NCI-H82 treated with DMSO at 0.1 percent for 48 hours (cell line): ENCODE measurements around the gene PTPN7.
"Not testable (repeated sequence)": the region's sequence is repeated elsewhere in the genome, so short reads cannot be mapped to it uniquely, and the experiment has no call there.

Experiments
- DNase-seq: peaks from one replicate; lab custom pipeline; 2025; ENCODE audit not compliant: unreplicated experiment; lab: John Stamatoyannopoulos, UW

The PTPN7 gene

DNA sequence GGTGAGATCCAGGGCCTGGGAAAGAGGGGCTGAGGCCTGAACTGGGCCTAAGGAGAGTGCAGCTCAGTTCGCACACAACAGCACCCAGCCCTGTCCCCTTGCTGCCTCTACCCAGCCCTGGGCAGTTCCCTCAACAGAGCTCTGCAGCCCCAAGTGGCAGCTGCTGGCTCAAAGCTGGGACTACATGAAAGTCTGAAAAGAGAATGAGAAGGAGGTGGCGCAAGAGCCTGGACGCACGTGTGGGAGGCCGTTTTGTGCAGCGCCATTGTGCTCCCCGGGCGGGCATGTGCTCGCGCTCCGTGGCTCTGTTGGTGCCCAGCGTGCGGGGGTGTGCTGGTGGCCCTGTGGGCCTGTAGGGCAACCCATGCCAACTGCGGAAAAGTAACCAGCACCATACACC, 27.4 kb downstream of the PTPN7 start:
- DNase-seq, result no peak

DNA sequence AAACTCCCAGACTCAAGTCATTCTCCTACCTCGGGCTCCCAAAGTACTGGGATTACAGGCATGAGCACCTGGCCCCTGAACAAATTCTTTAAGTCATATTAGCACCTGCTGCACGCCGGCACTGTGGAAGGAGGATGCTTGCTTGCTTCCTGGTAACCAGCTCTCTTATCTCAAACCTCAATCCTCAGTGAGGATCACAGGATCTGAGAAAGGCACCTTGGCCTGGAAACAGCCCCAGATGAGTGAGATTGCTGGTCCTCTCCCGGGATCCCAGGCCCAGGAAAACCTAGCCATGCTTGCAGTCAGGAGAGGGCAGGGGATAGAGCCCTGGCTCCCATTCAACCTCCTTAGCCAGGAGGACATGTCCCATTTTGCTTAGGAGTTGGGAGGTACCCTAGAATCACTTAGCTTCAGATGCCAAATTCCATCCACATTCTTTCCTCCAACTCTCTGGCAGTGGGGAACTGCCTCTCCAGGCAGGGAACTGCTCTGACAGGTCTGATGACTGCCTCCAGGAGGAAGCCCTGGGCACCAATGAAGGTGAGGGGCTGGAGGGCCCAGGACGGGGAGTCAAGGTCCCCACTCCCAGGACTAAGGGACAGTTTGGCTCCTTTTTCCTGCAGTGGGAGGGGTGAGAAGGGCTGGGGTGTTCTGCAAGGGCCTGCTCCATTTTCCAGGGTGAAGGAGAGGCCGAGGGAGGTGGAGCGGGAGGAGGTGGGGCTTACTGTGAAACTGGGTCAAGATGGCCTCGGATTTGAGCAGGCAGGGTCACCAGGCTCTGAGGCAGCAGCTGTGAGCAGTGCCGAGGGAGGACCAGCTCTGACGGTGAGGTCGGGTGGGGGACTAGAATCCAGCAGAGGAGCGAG, 28.2 kb downstream of the PTPN7 start:
- DNase-seq, result no peak

DNA sequence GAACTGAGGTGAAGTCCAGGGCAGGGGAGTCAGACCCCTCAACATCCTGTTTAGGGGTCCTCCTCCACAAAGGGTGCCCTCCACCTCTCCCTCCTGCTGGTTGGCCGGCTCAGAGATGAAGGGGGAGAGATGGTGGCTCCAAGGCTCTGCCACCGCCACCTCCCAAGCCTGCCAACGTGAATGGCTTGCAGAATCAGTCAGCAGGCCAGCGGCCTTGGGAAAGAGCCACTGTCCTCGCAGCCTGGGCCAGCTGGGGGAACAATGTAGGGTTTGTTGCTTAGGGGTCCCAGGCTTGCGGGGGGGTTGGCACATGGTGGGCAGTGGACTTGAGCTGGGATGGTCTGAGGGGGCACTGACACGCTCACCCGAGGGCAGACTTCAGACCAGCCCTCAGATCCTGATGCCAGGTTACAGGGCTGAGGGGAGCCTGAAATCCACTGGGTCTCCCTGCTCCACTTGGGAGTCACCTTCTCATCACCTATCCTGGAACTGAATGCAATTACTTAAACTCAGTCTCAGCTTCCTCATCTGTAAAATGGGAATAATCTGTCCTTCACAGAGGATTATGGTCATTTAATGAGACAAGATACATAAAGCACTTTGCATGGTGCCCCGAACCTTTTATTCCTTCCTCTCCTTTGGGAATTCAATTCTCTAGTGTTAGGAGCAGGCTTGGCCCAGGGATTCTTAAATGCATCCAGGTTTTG, 29.4 kb downstream of the PTPN7 start:
- no peak for DNase-seq

DNA sequence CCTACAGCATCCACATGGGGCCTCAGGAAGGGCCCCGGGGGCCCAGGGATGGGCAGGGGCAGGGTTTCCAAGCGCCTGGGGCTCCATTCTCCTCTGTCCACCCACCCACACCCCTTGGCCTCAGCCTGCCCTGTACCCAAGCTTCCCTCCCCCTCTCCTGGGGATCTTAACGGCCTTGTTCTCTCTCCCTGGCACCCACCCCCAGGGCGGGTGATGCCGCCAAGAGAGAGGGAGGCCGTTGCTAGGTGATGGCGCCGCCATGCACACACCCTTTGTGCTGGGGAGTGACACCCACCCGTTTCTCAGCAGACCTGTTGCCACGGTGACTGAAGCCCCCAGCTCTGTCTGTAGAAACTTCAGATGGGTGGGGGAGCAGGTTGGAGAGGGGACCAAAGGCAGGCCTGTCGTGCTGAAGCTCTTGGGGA, 30.1 kb downstream of the PTPN7 start:
- DNase-seq, result no peak

DNA sequence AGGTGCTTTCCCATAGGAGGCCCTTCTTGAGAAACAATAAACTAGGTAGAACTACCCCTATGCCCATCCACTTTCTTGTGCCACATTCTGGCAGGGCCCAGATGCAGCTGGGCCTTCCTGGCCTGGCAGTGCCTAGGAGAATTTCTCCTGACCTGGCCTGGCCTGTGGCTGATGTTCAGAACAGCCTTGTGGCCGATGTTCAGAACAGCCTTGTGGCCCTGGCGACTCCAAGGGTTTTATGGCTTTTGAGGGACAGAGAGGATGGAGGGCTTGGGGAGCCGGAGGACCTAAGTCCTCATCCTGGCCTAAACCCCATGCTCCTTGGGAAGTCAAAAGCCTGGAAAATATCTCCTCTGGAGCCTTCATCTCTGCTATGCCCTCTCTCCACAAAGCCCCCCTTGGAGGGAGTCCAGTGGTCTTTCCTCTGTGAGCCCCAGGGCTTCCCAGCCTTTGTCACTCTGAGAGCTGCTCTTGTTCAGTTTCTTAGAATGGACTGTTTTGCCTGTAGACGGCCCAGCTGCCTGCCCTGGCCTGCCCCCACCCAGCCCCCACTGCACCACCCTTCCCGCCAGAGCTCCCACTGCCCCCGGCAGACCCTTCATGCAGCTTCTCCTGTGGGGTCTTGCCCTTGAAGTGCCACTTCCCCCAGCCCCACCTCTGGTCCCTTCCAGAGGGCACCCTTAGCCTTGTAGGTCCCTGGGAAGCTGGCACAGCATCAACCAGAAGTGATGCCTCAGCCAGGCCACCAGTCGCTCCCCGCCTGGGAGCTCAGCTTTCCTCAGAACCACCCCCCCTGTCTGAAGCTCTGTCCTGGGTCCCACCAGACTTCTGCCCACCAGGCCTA, 30.7 kb downstream of the PTPN7 start:
- no peak for DNase-seq

DNA sequence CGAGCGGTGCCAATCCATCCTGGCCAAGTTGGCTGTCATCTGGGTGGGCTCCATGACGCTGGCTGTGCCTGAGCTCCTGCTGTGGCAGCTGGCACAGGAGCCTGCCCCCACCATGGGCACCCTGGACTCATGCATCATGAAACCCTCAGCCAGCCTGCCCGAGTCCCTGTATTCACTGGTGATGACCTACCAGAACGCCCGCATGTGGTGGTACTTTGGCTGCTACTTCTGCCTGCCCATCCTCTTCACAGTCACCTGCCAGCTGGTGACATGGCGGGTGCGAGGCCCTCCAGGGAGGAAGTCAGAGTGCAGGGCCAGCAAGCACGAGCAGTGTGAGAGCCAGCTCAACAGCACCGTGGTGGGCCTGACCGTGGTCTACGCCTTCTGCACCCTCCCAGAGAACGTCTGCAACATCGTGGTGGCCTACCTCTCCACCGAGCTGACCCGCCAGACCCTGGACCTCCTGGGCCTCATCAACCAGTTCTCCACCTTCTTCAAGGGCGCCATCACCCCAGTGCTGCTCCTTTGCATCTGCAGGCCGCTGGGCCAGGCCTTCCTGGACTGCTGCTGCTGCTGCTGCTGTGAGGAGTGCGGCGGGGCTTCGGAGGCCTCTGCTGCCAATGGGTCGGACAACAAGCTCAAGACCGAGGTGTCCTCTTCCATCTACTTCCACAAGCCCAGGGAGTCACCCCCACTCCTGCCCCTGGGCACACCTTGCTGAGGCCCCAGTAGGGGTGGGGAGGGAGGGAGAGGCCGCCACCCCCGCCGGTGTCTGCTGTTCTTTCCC, 32.4 kb downstream of the PTPN7 start:
- no peak for DNase-seq

DNA sequence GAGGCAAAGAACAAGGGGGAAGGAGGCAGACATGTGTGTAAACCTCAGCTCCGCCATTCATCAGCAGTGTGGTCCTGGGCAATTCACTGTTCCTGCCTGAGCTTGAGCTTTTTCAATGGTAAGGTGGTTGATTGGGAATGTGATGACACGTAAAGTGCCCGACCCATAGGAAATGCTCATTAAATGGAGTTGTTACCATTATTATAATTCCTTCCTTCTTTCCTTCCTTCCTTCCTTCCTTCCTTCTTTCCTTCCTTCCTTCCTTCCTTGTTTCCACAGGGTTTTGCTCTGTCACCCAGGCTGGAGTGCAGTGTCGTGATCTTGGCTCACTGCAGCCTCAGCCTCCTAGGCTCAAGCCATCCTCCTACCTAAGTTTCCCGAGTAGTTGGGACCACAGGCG, 33.3 kb downstream of the PTPN7 start:
- no peak for DNase-seq

DNA sequence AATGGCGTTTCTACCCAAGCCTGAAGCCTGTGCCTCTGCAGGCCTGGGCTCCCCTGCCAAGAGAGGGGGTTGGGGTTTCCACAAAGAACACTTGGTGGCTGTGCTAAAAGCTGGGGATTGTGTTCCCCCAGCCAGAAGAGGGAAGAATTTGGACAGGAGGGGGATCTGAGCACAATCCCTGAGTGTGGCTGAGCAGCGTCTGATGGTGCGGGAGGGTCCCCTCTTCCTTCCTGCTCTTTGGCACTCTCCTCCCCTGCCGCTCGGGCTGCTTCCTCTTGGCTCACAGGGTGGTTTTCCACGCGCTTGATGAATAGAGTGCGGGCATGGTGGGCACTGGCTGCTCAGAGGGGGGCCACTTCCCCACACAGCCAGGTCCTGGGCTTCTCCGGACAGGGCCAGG, 34.0 kb downstream of the PTPN7 start:
- no peak for DNase-seq

DNA sequence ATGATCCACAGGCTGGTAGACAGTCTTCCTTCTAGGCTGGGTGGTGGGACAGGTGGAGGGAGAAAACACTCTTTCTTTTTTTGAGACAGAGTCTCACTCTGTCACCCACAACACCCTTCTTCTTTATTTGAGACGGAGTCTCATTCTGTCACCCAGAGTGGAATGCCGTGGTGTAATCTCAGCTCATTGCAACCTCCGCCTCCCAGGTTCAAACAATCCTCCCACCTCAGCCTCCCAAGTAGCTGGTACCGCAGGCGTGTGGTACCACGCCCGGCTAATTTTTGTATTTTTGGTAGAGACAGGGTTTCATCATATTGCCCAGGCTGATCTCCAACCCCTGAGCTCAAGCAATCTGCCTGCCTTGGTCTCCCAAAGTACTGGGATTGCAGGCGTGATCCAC, 34.8 kb downstream of the PTPN7 start:
- DNase-seq, result no peak

DNA sequence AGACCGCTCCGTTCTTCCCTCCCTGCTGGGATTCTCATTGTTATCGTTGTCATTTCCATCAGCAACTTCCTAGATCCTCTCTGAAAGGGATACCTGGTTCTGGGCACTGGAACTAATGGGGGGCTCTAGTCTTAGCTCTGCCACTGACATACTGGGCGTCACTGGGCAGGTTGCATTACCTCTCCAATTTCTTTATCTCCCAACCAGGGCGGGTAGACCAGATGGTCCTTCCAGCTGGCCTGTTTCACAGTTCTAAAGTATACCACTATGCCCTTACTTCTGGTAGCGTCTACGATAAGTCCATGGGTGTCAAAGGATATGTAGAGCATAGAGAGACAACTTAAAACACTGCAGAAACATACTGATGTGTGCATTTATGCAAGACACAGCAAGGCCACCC, 36.3 kb downstream of the PTPN7 start:
- no peak for DNase-seq

DNA sequence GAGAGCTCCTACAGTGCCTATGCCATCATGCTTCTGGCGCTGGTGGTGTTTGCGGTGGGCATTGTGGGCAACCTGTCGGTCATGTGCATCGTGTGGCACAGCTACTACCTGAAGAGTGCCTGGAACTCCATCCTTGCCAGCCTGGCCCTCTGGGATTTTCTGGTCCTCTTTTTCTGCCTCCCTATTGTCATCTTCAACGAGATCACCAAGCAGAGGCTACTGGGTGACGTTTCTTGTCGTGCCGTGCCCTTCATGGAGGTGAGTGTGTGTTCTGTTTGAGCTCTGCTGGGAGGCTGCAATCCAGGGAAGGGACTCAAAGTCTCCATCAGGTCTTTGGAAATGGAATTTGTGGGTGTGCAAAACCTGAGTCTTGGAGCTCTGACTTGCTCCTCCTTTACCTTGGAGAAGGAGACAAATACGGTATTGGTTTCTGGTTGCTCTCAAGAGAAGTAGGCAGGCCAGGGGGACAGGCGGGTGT, 37.0 kb downstream of the PTPN7 start:
- DNase-seq, result no peak

DNA sequence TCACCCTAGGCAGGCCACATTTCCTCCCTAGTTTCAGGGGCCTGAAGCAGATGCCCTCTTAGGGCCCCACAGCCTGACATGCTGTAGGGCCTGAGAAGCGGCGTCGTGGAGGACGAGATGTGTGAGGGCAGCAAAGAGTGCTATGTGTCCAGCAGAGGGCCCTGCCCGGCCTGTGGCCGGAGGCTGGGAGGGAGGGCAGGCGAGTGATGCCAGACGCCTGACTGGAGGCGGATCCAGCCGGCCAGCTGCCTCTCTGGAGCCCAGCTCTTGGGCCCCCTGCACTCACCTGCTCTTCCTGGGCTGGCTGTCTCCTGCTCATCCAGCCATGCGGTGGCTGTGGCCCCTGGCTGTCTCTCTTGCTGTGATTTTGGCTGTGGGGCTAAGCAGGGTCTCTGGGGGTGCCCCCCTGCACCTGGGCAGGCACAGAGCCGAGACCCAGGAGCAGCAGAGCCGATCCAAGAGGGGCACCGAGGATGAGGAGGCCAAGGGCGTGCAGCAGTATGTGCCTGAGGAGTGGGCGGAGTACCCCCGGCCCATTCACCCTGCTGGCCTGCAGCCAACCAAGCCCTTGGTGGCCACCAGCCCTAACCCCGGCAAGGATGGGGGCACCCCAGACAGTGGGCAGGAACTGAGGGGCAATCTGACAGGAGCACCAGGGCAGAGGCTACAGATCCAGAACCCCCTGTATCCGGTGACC, 37.6 kb downstream of the PTPN7 start, which contains the start of gene GPR37L1:
GPR37L1 (plus strand) TSS at position 279 of the 697 bp plus-strand sequence; CDS start at position 326, 47 bp downstream.
- DNase-seq, result no peak

DNA sequence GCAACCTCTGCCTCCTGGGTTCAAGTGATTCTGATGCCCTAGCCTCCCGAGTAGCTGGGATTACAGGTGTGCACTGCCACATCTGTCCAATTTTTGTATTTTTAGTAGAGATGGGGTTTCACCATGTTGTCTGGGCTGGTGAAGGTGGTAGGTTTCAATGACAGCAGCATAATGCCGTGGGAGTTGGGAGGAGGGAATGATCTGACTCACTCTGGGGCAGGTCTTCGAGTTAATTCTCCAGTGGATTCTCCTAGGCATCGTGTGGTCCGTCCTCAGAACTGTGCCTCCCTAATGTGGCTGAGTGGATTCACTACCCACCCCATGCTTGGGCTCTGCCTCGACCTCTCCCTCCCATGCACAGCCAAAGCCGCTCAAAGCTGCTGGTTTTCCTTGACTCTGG, 39.4 kb downstream of the PTPN7 start:
- no peak for DNase-seq

DNA sequence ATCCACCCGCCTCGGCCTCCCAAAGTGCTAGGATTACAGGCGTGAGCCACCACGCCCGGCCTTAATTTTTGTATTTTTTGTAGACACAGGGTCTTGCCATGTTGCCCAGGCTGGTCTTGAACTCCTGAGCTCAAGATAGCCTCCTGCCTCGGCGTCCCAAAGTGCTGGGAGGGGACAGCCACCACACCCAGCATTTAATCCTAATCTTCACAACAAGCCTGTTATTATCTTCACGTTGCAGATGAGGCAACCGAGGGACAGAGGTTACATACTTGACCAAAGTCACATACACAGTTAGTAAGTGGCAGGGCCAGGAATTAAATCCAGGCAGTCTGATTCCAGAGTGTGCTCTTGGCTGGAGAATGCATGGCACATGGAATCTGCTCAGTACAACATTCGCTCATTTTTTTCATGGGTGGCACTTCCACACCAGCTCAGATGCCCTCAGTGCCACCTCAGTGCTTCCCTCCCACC, 42.5 kb downstream of the PTPN7 start:
- no peak for DNase-seq

DNA sequence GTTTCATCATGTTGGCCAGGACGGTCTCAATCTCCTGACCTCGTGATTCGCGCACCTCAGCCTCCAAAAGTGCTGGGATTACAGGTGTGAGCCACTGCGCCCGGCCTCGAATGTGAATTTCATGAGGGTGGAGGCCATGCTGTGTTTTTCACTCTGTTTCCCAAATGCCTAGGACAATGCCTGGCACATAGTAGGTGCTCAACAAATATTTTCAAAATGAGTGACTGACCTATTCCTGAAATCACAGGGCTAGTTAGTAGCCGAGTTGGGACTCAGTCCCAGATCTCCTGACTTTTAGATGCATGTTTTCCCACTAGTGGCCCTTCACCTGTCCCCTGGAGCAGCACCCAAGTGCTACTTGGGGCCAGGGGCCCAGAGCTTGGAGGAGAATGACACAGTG, 44.1 kb downstream of the PTPN7 start:
- no peak for DNase-seq

DNA sequence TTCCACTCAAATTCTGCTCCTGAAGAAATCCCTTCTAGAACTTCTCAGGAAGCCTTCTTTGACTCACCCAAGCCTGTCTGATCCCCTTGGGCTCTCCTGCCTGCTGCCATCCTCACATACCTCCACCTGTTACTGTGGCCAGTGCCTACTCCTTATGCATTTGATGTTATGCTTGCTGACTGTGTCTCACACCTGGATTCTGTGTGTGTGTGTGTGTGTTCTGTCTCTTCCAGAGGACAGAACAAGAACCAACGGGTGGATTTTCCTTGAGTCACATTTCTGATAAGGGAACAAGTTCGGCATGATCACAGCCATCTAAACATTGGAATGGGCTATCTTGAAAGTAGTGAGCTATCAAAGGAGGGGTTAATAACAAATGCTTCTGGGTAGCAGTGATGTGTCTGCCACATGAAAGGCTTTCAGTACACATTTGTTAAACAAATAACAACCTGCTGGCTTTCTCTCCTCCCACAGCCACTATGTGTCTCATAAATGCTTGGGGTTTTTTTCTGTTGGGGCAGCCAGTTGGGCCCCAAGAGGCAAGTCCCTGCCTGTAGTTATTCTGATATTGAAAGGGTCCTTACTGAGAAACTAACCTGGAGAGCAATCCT, 46.6 kb downstream of the PTPN7 start:
- no peak for DNase-seq

DNA sequence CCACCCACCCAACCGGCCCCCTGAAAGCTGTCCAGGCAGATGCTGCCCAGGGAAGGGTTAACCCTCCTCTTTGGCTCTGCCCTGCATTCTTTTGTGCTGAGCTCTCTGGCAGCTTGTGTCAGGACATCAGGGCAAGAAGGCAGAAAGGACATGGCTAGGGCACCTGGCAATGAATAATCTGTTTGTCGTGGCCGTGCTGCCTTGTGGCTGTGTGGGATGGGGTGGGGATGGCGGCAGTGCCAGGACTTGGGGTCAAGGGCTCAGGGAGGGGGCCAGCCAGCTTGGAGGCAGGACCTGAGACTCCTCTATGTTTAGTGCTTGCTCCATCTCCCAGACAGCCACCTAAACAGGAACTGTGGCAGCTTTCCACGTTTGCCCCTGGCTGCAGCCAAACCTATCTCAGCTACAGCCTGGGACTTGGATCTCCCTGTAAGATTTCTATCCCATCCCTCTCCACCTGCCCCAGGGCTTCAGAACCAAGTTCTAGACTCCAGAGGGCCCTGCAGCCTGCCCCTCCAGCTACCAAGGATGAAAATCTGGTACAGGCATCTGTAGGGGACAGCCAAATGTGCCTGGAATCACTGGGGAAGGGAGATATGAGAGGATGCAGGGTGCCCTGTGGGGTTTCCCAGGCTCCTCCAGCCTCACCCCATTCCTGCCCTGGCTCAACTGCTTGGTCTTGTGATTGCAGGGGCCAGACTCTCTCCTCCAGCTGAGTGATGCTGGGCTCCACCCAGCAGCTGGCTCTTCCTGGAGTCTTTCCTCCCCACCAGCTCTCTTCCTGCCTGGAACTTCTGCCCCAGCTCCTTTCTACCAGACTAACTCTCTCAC, 47.3 kb downstream of the PTPN7 start:
- DNase-seq, result no peak

DNA sequence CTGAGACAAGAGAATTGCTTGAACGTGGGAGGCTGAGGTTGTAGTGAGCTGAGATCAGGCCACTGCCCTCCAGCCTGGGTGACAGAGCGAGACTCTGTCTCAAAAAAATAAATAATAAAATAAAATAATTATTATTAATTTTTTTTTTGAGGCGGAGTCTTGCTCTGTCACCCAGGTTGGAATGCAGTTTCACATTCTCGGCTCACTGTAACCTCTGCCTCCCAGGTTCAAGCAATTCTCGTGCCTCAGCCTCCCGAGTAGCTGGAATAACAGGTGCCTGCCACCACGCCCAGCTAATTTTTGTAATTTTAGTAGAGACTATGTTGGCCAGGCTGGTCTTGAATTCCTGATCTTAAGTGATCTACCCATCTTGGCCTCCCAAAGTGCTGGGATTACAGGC, 48.8 kb downstream of the PTPN7 start:
- not testable (repeated sequence) for DNase-seq
